Measurements from ENCODE around the gene ADGRA1.

Gene ADGRA1

GRCh38 chr10:133056651-133057178 lies 31.0 kb upstream of the ADGRA1 start:
- no peak for DNase-seq

GRCh38 chr10:133058331-133059092 lies 29.2 kb upstream of the ADGRA1 start:
- no peak for DNase-seq

- DNase-seq = no peak
Measured at GRCh38 chr10:133059093-133059470, 28.6 kb upstream of the ADGRA1 start.

GRCh38 chr10:133059571-133059970 lies 28.2 kb upstream of the ADGRA1 start:
- no peak for DNase-seq

- DNase-seq = no peak
Measured at GRCh38 chr10:133060022-133060421, 27.7 kb upstream of the ADGRA1 start.

- DNase-seq = no peak
Measured at GRCh38 chr10:133060466-133060865, 27.3 kb upstream of the ADGRA1 start.

GRCh38 chr10:133060881-133061280 lies 26.8 kb upstream of the ADGRA1 start:
- no peak for DNase-seq

- DNase-seq = no peak
Measured at GRCh38 chr10:133061296-133062038, 26.3 kb upstream of the ADGRA1 start.

- no peak for DNase-seq
Measured at GRCh38 chr10:133062085-133062484, 25.6 kb upstream of the ADGRA1 start.

- no peak for DNase-seq
Measured at GRCh38 chr10:133062635-133063034, 25.1 kb upstream of the ADGRA1 start.

- no peak for DNase-seq
Measured at GRCh38 chr10:133067149-133068105, 20.3 kb upstream of the ADGRA1 start.

GRCh38 chr10:133068111-133069032 lies 19.4 kb upstream of the ADGRA1 start:
- no peak for DNase-seq

- no peak for DNase-seq
Measured at GRCh38 chr10:133069033-133069525, 18.6 kb upstream of the ADGRA1 start.

GRCh38 chr10:133070405-133070804 lies 17.3 kb upstream of the ADGRA1 start:
- DNase-seq = no peak

- DNase-seq = no peak
Measured at GRCh38 chr10:133070810-133071209, 16.9 kb upstream of the ADGRA1 start.

- no peak for DNase-seq
Measured at GRCh38 chr10:133071733-133072132, 16.0 kb upstream of the ADGRA1 start.

- DNase-seq = no peak
Measured at GRCh38 chr10:133072196-133072595, 15.5 kb upstream of the ADGRA1 start.

GRCh38 chr10:133072720-133073390 lies 14.9 kb upstream of the ADGRA1 start:
- no peak for DNase-seq

GRCh38 chr10:133075346-133076137 lies 12.2 kb upstream of the ADGRA1 start:
- DNase-seq = no peak
